Natural killer cell treated with Interleukin-12 subunit alpha and Interleukin-12 subunit beta and Interleukin-15 and Interleukin-18, amount 100 ng/mL, for 72 hours (primary cell): ENCODE measurements around the gene NRXN3. TPM values are rescaled to one million over a fixed set of nuclear protein-coding genes. Genes with fewer than 3 reads are reported as not detected.

Experiments
- ATAC-seq, 2 donors: fragments of 150-1000 bp; cut with Tn5 transposase in 1 of 2; sonication (Bioruptor Pico), chemical (Tn5 transposase) in 1 of 2; 2 replicates each; pipeline ENCODE4 v1.10.0; 2021
- DNase-seq: peaks from one replicate; pipeline ENCODE4 v3.0.0; 2022; ENCODE audit warnings: low spot score
- H3K27ac Mint-ChIP-seq, 2 donors: 1 replicate in 1 of 2; 2 replicates in 1 of 2; pipeline ENCODE4 v1.8.0; 2022; ENCODE audit warnings: mixed read lengths in 2 of 2, mild to moderate bottlenecking in 1 of 2, moderate library complexity in 1 of 2
- H3K27me3 Mint-ChIP-seq, 2 donors: 1 replicate in 1 of 2; 2 replicates in 1 of 2; pipeline ENCODE4 v1.8.0; 2022; ENCODE audit warnings: mixed read lengths in 2 of 2
- H3K36me3 Mint-ChIP-seq: one replicate; pipeline ENCODE4 v1.8.0; 2022; ENCODE audit warnings: mixed read lengths
- H3K4me1 Mint-ChIP-seq, 2 donors: 1 replicate in 1 of 2; 2 replicates in 1 of 2; pipeline ENCODE4 v1.8.0; 2022; ENCODE audit warnings: low read depth in 2 of 2, mixed read lengths in 2 of 2, mild to moderate bottlenecking in 1 of 2
- H3K4me3 Mint-ChIP-seq: one replicate; pipeline ENCODE4 v1.8.0; 2022; ENCODE audit warnings: mixed read lengths
- H3K9me3 Mint-ChIP-seq: 2 replicates; pipeline ENCODE4 v1.8.0; 2022; ENCODE audit warnings: mixed read lengths
- total RNA-seq, 2 donors: library from RNA; stranded (reverse); gene quantifications; one replicate each; pipeline ENCODE4 v1.2.3, GENCODE V29; 2022

The NRXN3 gene
- total RNA-seq, 2 donors from 2014 or later, result not detected

DNA sequence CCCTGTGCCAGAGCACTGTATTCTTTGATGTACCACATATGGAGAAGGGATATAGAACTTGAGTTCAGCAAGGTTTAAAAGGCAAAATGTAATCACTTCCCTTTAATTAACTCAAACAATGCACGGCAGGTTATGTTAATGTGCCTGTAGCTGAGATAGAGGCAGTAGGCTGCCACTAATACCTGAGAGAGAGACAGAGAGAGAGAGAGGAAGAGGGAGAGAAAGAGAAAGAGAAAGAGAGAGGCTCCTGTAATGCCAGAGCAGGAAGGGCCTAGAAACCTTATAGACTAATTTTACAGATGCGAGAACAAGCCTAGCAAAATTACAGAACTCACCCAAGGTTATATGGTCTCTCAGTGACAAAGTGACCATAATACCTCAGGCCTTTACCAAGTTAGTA lies 679.8 kb downstream of the NRXN3 start:
- ATAC-seq (no peak), DNase-seq (no peak)
- H3K27ac Mint-ChIP-seq, result no peak overlapping the region
- no peak overlapping the region for H3K4me3 Mint-ChIP-seq
- no peaks in the 10 kb centered on the region for H3K27me3 Mint-ChIP-seq
- no peaks in the 10 kb centered on the region for H3K36me3 Mint-ChIP-seq
- H3K9me3 Mint-ChIP-seq, result no peaks in the 10 kb centered on the region
- H3K4me1 Mint-ChIP-seq, result no peaks in the 10 kb centered on the region

- H3K27me3 Mint-ChIP-seq, result no peaks in the 10 kb centered on the region
- no peak overlapping the region for H3K27ac Mint-ChIP-seq
- no peak for DNase-seq
- no peak for ATAC-seq
- H3K9me3 Mint-ChIP-seq, result no peaks in the 10 kb centered on the region
- H3K36me3 Mint-ChIP-seq, result no peaks in the 10 kb centered on the region
- H3K4me1 Mint-ChIP-seq, result no peaks in the 10 kb centered on the region
- no peak overlapping the region for H3K4me3 Mint-ChIP-seq
Measured at GRCh38 chr14:78851189-78851588, 681.0 kb downstream of the NRXN3 start.

- Mint-ChIP-seq H3K4me1 (no peaks in the 10 kb centered on the region), H3K36me3 (no peaks in the 10 kb centered on the region), H3K27ac (no peak overlapping the region), H3K9me3 (no peaks in the 10 kb centered on the region), H3K27me3 (no peaks in the 10 kb centered on the region), H3K4me3 (no peak overlapping the region)
- DNase-seq (no peak), ATAC-seq (no peak)
Measured at GRCh38 chr14:78852040-78852439, 681.9 kb downstream of the NRXN3 start.

DNA sequence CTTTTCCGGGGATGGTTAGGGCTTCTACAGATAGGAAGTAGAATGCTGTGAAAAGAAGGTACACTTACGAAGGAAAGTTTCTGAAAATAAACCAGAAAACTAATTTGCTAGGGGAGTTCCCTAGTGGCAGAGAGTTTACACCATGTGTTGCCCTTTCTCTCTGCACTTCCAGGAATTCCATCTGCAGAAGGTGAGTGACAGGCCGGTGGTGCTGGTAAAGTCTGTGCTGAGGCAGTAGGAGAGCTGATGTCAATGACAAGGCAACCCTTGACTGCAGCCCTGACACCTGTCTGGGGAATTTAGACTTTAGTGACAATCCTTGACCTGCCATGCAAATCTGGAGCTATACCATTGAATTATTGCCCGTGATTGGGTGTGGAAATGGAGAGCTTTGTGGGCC lies 687.8 kb downstream of the NRXN3 start:
- ATAC-seq (no peak), DNase-seq (no peak)
- no peaks in the 10 kb centered on the region for H3K27me3 Mint-ChIP-seq
- no peak overlapping the region for H3K27ac Mint-ChIP-seq
- no peaks in the 10 kb centered on the region for H3K36me3 Mint-ChIP-seq
- no peak overlapping the region for H3K4me3 Mint-ChIP-seq
- H3K9me3 Mint-ChIP-seq, result peaks cover 2% of the 10 kb centered on the region
- no peaks in the 10 kb centered on the region for H3K4me1 Mint-ChIP-seq

DNA sequence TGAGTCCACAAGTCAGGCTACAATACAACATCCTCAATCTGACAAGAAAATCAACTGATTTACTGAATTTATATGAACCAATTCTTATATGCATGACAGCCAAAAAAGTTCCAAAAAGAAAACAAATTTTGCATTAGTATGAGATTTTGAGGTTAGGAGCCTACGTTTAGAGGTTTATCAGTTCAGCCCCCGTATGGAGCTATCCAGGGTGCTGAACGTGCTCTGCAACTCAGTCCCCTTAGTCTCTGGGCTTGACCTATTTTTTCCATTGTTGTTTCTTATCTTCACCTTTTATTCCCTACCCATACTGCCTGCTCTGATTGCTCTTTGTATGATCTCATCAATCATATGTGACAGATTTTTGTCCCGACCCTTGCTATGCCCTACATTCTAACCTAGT lies 693.0 kb downstream of the NRXN3 start:
- DNase-seq (no peak), ATAC-seq (no peak)
- Mint-ChIP-seq H3K4me3 (no peak overlapping the region), H3K36me3 (no peaks in the 10 kb centered on the region), H3K27ac (no peak overlapping the region), H3K27me3 (no peaks in the 10 kb centered on the region), H3K9me3 (no peaks in the 10 kb centered on the region), H3K4me1 (no peaks in the 10 kb centered on the region)

DNA sequence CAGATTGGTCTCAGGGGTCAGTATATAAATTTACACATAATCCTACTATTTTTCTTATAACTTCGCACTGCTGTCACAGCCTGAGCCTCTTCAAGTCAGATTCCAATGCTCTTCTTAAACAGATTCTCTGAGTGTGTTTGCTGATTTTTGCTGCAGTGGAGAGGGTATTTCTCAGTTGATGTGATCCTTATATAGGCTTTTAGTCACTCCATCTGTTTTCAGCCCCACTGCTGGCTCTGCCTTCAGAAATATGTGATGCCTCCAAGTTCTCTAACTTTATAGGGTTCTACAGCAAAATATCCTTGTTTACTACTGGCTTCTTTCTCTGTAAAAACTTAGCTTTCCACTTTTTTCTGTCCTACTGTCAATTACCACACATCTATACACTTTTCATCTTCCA lies 702.7 kb downstream of the NRXN3 start:
- Mint-ChIP-seq H3K27me3 (no peaks in the 10 kb centered on the region), H3K4me1 (no peaks in the 10 kb centered on the region), H3K27ac (no peak overlapping the region), H3K36me3 (no peaks in the 10 kb centered on the region), H3K4me3 (no peak overlapping the region), H3K9me3 (peaks cover 16% of the 10 kb centered on the region)
- ATAC-seq, result no peak
- DNase-seq, result no peak

DNA sequence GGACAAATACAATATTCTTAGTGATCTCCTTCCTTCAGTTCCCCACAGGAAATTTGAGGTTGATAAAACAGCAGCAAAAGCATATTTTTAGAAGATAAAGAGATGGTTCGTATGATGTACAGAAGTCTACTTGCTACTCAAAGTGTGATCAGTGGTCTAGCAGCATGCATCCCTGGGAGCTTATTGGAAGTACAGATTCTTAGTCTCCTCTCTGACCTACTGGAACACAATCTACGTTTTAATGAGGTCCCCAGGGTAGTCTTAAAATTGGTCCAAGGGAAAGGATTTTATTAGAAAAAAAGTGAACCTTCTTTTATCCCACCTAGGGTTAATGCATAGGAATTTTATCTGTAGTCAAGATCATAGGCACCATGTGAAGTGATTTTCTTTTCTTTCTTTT lies 703.4 kb downstream of the NRXN3 start:
- Mint-ChIP-seq H3K36me3 (no peaks in the 10 kb centered on the region), H3K27ac (no peak overlapping the region), H3K4me1 (no peaks in the 10 kb centered on the region), H3K27me3 (no peaks in the 10 kb centered on the region), H3K9me3 (peaks cover 16% of the 10 kb centered on the region), H3K4me3 (no peak overlapping the region)
- ATAC-seq, result no peak
- no peak for DNase-seq

- no peak overlapping the region for H3K27ac Mint-ChIP-seq
- DNase-seq (no peak), ATAC-seq (no peak)
- no peak overlapping the region for H3K4me3 Mint-ChIP-seq
- H3K4me1 Mint-ChIP-seq, result no peaks in the 10 kb centered on the region
- H3K36me3 Mint-ChIP-seq, result no peaks in the 10 kb centered on the region
- no peaks in the 10 kb centered on the region for H3K27me3 Mint-ChIP-seq
- peaks cover 12% of the 10 kb centered on the region for H3K9me3 Mint-ChIP-seq
Measured at GRCh38 chr14:78875049-78875448, 704.9 kb downstream of the NRXN3 start.

GRCh38 chr14:78885884-78886283 lies 715.7 kb downstream of the NRXN3 start:
- no peak overlapping the region for H3K4me3 Mint-ChIP-seq
- DNase-seq, result no peak
- H3K27ac Mint-ChIP-seq, result no peak overlapping the region
- no peaks in the 10 kb centered on the region for H3K36me3 Mint-ChIP-seq
- no peaks in the 10 kb centered on the region for H3K27me3 Mint-ChIP-seq
- H3K9me3 Mint-ChIP-seq, result peaks cover 13% of the 10 kb centered on the region
- H3K4me1 Mint-ChIP-seq, result no peaks in the 10 kb centered on the region
- no peak for ATAC-seq

- H3K36me3 Mint-ChIP-seq, result no peaks in the 10 kb centered on the region
- H3K4me3 Mint-ChIP-seq, result no peak overlapping the region
- peaks cover 9% of the 10 kb centered on the region for H3K9me3 Mint-ChIP-seq
- no peaks in the 10 kb centered on the region for H3K27me3 Mint-ChIP-seq
- no peaks in the 10 kb centered on the region for H3K4me1 Mint-ChIP-seq
- no peak for DNase-seq
- no peak for ATAC-seq
- H3K27ac Mint-ChIP-seq, result no peak overlapping the region
Measured at GRCh38 chr14:78897443-78897842, 727.3 kb downstream of the NRXN3 start.

GRCh38 chr14:78902010-78902623 lies 731.9 kb downstream of the NRXN3 start:
- Mint-ChIP-seq H3K9me3 (peaks cover 11% of the 10 kb centered on the region), H3K27ac (no peak overlapping the region), H3K27me3 (no peaks in the 10 kb centered on the region), H3K4me3 (no peak overlapping the region), H3K36me3 (no peaks in the 10 kb centered on the region), H3K4me1 (no peaks in the 10 kb centered on the region)
- no peak for ATAC-seq
- DNase-seq, result no peak

DNA sequence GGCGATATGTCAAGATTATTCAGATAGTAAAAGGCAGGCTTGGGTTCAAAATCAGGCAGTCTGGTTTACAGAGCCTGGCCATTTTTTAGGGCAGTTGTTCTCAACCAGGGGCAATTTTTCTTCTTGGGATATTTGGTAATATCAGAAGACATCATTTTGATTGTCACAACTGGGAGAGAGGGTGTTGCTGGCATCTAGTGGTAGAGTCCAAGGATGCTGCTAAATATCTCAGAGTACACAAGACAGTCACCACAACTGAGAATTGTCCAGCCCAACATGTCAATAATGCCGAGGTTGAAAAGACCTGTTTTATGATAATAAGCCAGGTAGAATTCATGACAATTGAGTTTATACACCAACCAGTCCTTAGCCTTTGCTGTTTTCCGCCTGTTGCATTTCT lies 733.9 kb downstream of the NRXN3 start:
- H3K27me3 Mint-ChIP-seq, result no peaks in the 10 kb centered on the region
- H3K36me3 Mint-ChIP-seq, result no peaks in the 10 kb centered on the region

GRCh38 chr14:78917462-78917861 lies 747.3 kb downstream of the NRXN3 start:
- no peak for DNase-seq
- Mint-ChIP-seq H3K27ac (no peak overlapping the region), H3K4me3 (no peak overlapping the region), H3K36me3 (no peaks in the 10 kb centered on the region), H3K9me3 (peaks cover 14% of the 10 kb centered on the region), H3K27me3 (peaks cover 0 to 6% of the 10 kb centered on the region in 2 donors), H3K4me1 (no peaks in the 10 kb centered on the region)
- ATAC-seq, result no peak

More for the DNA sequence above, 733.9 kb downstream of the NRXN3 start:
- peaks cover 11% of the 10 kb centered on the region for H3K9me3 Mint-ChIP-seq
- no peak for DNase-seq
- no peaks in the 10 kb centered on the region for H3K4me1 Mint-ChIP-seq
- H3K4me3 Mint-ChIP-seq, result no peak overlapping the region
- H3K27ac Mint-ChIP-seq, result no peak overlapping the region
- ATAC-seq, result no peak

DNA sequence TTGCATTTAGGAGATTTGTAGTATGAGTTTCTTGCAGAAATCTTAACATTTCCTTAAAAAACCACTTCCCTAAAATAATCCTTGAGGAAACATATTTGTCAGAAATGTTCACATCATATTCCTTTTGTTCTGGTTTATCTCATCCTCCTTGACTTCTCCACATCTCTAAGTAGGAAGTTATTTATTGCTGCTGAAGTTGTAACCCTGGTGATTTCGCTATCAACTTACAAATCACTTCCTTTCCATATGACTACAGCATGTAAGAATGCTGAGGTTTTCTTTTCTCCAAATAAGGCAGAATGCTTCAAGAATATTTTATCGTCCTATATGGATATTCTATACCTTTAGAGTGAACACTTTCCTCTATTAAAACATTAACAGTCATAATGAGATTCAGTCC lies 751.7 kb downstream of the NRXN3 start:
- Mint-ChIP-seq H3K27ac (no peak overlapping the region), H3K4me1 (no peaks in the 10 kb centered on the region), H3K27me3 (no peaks in the 10 kb centered on the region), H3K4me3 (no peak overlapping the region), H3K9me3 (peaks cover 2% of the 10 kb centered on the region), H3K36me3 (no peaks in the 10 kb centered on the region)
- ATAC-seq (no peak), DNase-seq (no peak)

DNA sequence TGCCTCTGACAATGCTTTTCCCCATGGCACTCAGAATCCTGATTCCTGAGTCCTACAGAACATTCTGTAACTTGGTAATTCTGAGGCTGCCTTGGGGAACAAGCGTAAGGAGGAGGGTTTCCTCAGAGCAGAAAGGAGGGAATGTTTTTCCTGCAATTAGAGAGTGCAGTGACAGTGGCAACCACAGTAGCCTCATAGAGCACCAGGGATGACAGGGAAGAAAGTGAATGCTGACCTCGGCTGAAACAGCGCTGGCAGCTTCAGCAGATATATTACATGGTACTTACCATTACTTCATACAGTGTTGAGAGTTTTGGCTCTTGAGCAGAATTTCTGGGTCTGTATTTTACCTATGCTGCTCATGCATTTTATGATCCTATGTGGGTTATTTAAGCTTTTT lies 757.1 kb downstream of the NRXN3 start:
- H3K27me3 Mint-ChIP-seq, result no peaks in the 10 kb centered on the region
- H3K4me1 Mint-ChIP-seq, result no peaks in the 10 kb centered on the region
- no peak overlapping the region for H3K4me3 Mint-ChIP-seq
- no peak overlapping the region for H3K27ac Mint-ChIP-seq
- peaks cover 6% of the 10 kb centered on the region for H3K9me3 Mint-ChIP-seq
- no peaks in the 10 kb centered on the region for H3K36me3 Mint-ChIP-seq
- DNase-seq (no peak), ATAC-seq (no peak)
